Body of pancreas (tissue), 4 donors: Measurements from ENCODE around the gene TBC1D19.

Experiments
- POLR2A ChIP-seq, 3 donors: fragments of 450-650 bp; IDR thresholded peaks; one replicate each; pipeline ENCODE4 v1.6.1; 2016; ENCODE audit warnings: antibody characterized with exemption in 3 of 3, mild to moderate bottlenecking in 2 of 3
- TF ChIP-seq, protein P1 (sequence below), 7 experiments: fragments of 450-650 bp in 4 of 7; fragments of 200-600 bp in 3 of 7; sonication (generic) in 3 of 7; IDR thresholded peaks; one replicate each; pipeline ENCODE4 v1.5.1; 2016 to 2019; ENCODE audit warnings: antibody characterized with exemption in 7 of 7

DNA sequence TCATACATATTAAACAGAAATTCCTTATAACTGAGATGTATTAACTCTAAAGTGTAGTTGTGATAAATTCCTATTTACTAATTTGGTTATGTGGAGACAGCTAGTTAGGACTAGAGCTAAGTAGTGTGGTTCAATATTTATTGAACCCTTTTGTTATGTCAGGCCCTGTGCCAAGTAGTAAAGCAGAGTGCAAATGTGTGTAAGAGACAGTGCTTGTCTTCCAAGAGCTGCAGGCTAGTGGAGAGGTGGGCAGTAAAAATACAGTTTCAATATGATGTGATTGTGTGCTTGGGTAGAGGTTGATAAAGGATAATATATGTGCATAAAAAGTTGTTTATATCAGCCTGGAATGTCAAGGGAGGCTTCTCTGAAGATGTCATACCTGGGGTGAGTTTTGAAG lies 80.0 kb downstream of the TBC1D19 start:
- TF ChIP-seq, protein P1, sequence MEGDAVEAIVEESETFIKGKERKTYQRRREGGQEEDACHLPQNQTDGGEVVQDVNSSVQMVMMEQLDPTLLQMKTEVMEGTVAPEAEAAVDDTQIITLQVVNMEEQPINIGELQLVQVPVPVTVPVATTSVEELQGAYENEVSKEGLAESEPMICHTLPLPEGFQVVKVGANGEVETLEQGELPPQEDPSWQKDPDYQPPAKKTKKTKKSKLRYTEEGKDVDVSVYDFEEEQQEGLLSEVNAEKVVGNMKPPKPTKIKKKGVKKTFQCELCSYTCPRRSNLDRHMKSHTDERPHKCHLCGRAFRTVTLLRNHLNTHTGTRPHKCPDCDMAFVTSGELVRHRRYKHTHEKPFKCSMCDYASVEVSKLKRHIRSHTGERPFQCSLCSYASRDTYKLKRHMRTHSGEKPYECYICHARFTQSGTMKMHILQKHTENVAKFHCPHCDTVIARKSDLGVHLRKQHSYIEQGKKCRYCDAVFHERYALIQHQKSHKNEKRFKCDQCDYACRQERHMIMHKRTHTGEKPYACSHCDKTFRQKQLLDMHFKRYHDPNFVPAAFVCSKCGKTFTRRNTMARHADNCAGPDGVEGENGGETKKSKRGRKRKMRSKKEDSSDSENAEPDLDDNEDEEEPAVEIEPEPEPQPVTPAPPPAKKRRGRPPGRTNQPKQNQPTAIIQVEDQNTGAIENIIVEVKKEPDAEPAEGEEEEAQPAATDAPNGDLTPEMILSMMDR (IDR thresholded peaks at IDR 0.05), result no peak
- TF ChIP-seq POLR2A (IDR thresholded peaks at IDR 0.05), result no peak
